Inflammatory macrophage treated with lipopolysaccharide for 4 hours (primary cell): ENCODE results near the gene ELP6.
"Not testable (repeated sequence)": the region's sequence is repeated elsewhere in the genome, so short reads cannot be mapped to it uniquely, and the experiment has no call there.

Experiments
- DNase-seq: peaks from one replicate; pipeline ENCODE4 v3.0.0-alpha.2; 2020

The ELP6 gene

DNA sequence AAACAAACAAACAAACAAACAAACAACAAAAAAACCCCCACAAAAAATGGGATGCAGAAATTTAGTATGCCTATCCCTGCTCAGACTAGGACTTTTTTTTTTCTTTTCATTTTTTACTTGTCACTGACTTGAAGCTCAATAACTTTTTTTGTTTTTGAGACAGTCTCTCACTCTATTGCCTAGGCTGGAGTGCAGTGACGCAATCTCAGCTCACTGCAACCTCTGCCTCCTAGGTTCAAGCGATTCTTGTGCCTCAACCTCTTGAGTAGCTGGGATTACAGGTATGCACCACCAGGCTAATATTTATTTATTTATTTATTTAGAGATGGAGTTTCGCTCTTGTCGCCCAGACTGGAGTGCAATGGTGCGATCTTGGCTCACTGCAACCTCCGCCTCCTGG is 8.2 kb downstream of the ELP6 start:
- not testable (repeated sequence) for DNase-seq

DNA sequence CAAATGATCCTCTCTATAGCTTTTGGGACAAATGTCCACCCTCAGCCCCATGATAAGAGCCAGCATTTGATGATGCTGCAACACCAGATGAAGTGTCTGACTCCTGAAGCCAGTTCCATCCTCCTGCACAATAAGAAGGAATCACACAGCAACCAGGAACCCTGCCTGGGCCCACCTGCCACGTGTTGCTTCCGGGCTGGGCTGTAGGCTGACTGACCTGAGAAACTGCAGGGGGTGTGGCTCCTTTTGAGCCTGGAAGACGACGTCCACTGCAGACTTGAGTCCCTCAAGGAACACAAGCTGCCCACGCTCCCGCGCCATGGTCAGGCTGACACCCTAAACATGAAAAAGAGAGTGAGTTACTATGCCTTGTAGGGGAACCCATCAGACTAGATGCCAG is 9.4 kb downstream of the ELP6 start:
- no peak for DNase-seq

GRCh38 chr3:47503033-47503432 is 10.5 kb downstream of the ELP6 start:
- no peak for DNase-seq

- no peak for DNase-seq
Measured at GRCh38 chr3:47496892-47497291, 16.6 kb downstream of the ELP6 start.

GRCh38 chr3:47495886-47496285 is 17.6 kb downstream of the ELP6 start:
- no peak for DNase-seq

GRCh38 chr3:47495111-47495510 is 18.4 kb downstream of the ELP6 start:
- DNase-seq = no peak

DNA sequence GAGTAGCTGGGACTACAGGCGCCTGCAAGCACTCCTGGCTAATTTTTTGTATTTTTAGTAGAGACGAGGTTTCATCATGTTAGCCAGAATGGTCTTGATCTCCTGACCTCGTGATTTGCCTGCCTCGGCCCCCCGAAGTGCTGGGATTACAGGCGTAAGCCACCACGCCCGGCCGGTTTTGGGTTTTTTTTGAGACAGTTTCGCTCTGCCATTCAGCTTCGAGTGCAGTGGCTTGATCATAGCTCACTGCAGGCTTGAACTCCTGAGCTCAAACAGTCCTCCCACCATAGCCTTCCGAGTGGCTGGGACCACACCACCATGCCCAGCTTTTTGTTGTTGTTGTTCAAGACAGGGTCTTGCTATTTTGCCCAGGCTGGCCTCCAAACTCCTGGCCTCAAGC is 21.7 kb downstream of the ELP6 start:
- DNase-seq = no peak

DNA sequence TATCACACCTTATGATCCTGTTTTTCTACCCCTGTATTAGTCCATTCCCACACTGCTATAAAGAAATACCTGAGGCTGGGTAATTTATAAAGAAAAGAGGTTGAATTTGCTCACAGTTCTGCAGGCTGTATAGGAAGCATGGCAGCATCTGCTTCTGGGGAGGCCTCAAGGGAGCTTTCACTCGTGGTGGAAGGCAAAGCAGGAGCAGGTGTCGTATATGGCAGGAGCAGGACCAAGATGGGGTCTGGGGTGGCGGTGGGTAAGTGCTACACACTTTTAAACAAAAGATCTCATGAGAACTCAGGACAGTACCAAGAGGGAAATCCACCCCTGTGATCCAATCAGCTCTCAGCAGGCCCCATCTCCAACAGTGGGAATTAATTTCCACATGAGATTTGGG is 22.3 kb downstream of the ELP6 start:
- DNase-seq = no peak

DNA sequence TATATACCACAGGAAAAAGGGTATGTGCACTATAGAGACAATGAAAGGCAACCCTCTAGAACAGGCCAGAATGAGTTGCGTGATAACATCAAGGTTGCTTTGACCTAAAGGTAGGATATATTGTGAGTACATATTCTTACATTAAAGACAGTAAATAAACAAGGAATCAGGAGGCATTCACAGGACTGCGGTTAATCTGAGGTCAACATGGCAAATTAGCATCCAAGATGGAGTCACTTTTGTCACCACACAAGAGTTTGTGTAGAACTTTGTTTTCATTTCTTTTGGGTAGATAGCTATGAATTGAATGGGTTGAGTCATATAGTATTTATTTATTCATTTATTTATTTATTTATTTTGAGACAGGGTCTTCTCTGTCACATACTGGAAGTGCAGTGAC is 26.2 kb downstream of the ELP6 start:
- no peak for DNase-seq

DNA sequence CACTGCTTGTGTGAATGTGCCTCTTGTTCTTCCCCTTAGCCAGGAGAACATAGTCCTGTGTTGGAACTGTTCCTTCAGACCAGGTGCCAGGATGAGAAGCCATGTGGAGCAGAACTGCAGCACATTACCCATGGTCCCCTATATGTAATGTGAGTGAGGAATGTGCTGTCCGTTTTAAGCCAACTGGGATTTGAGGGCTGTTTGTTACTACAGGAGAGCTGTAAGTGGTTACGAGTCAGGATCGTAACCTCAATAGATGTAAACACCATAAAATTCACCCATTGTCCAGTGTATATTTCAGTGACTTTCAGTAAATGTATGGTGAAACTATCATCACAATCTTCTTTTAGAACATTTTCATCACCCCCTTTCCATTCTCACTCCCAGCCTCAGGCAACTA is 27.7 kb downstream of the ELP6 start:
- DNase-seq = no peak

GRCh38 chr3:47482366-47482765 is 31.1 kb downstream of the ELP6 start:
- DNase-seq = no peak

- not testable (repeated sequence) for DNase-seq
Measured at GRCh38 chr3:47481763-47482162, 31.7 kb downstream of the ELP6 start.

- DNase-seq = not testable (repeated sequence)
Measured at GRCh38 chr3:47480267-47480666, 33.2 kb downstream of the ELP6 start.

- DNase-seq = no peak
Measured at GRCh38 chr3:47479826-47480160, 33.7 kb downstream of the ELP6 start.

DNA sequence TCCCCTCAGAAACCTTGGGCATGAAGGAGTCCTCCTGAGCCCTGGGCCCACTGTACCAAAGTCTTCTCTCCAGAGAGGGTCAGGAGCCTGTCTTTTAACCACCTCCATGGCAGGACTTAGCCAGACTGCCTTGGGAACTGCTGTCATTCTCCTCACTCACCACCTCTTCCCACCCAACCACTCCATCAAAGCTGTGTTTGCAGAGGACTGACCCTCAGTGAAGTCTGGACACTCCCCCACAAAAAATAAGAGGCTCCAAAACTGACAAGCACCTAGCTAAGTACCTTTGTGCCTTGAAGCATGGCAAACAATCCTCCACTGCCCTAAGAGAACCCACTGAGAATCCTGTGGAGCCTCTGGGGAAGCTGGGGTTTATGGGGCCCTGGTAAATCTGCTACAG is 35.5 kb downstream of the ELP6 start:
- DNase-seq = no peak

- DNase-seq = no peak
Measured at GRCh38 chr3:47476644-47477199, 36.8 kb downstream of the ELP6 start.

GRCh38 chr3:47476330-47476626 is 37.2 kb downstream of the ELP6 start:
- DNase-seq = no peak

DNA sequence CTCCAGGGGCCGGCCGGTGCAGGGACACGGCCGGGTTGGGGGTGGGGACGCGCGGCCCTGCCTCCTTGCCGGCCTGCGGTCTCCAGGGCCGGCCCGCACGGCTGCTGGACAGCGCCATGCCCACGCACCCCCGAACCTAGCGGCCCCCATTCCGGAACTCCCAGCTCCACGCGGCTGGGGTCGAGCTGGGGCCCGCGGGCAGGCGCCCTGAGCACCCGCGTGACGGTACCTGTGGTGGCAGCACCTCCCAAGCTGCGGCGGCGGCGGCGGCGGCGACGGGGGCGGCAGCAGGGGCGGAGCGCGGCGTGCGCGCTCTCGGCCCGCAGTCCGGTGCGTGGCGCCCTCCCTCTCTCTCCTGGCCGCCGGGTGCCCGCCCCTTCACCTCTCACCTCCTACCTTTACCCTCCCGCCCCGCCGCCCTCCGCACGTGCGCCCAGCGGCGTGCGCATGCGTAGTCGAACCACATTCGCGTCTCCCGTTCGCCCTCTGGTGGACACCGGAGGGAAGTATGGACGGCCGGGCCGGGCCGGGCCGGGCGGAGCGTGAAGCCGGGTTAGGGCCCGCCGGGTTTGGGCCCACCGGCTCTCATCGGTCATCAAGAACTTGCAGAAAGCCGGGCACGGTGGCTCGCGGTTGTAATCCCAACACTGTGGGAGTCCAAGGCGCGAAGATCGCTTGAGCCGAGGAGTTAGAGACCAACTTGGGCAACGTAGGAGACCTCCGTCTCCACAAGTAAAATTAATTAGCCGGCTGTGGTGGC is 37.8 kb downstream of the ELP6 start, which contains the start of gene SCAP:
Gene SCAP, minus strand, starts transcription at position 372 of the 760 bp plus-strand sequence. CDS start 32,948 bp downstream, outside the sequence.
- DNase-seq = peak; percentile 82

GRCh38 chr3:47475029-47475569 is 38.4 kb downstream of the ELP6 start:
- DNase-seq = no peak

DNA sequence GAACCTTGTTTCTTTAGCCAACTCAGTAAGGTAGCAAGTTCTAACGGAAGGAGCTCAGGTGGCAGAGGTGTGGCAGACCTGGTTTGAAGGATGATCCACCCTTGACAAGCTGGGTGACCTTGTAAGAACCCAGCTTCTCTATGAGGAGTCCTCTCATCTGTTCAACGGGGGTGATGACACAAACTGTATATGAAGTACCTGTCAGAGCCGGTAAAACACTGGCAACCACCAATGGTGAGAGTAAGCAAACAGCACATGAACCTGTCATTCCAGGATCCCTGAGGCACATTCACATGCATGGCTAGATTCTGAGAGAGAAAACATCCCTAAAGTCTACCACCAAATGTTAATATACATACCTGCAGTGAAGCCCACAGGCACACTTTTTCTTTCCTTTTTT is 40.1 kb downstream of the ELP6 start:
- no peak for DNase-seq

DNA sequence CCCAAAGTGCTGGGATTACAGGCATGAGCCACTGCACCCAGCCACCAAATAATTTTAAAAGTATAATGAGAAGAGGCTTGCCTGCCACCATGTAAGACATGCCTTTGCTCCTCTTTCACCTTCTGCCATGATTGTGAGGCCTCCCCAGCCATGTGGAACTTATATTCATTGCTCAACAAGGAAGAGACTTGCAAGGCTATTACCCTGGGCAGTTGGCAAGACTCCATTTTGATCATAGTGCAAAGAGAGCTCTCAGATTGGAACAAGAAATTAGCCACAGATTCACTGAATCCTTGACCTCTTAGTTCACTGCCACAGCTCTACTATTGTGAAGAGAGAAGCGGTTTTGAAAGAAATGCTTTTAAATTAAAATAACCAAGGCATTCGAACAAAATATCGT is 43.9 kb downstream of the ELP6 start:
- no peak for DNase-seq

GRCh38 chr3:47468315-47468714 is 45.2 kb downstream of the ELP6 start:
- DNase-seq = not testable (repeated sequence)

- peak; percentile 85 for DNase-seq
Measured at GRCh38 chr3:47464588-47464987, 48.9 kb downstream of the ELP6 start.

DNA sequence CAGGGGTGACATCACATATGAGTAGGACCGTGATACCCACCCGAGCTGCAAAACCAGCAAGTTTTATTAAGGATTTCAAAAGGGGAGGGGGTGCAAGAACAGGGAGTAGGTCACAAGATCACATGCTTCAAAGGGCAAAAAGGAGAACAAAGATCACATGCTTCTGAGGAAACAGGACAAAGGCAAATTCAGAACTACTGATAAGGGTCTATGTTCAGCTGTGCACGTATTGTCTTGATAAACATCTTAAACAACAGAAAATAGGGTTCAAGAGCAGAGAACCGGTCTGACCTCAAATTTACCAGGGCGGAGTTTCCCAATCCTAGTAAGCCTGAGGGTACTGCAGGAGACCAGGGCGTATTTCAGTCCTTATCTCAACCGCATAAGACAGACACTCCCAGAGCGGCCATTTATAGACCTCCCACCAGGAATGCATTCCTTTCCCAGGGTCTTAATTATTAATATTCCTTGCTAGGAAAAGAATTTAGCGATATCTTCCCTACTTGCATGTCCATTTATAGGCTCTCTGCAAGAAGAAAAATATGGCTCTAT is 53.9 kb downstream of the ELP6 start:
- not testable (repeated sequence) for DNase-seq

DNA sequence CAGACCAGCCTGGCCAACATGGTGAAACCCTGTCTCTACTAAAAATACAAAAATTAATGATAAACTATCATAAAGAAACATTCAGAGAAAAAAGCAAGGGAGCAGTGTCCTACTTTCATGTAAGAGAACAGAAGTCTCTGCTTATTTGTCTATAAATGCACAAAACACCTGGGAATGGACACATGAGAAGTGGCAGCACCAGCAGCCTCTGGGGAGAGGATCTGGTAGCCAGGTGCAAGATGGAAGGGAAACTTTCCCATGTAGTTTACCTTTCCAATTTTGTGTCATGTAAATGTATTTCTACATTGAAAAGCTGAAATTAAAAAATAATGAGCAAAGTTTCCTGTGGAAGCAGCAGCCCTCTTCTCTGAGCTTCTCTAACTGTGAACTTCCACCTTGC is 56.5 kb downstream of the ELP6 start:
- no peak for DNase-seq
